Activated effector memory CD4-positive, alpha-beta T cell treated with Interleukin-2 at 50 U/mL for 16 hours (primary cell): ENCODE data around the gene IDH3A.

ENCODE experiments used
- DNase-seq: peaks from one replicate; pipeline ENCODE4 v3.0.0-alpha.2; 2020

Gene IDH3A

GRCh38 chr15:78205337-78205736 lies 56.2 kb downstream of the IDH3A start:
- DNase-seq = no peak

- no peak for DNase-seq
These were observed 56.7 kb downstream of the IDH3A start for GRCh38 chr15:78205856-78206255.

GRCh38 chr15:78206326-78207109 lies 57.4 kb downstream of the IDH3A start:
- no peak for DNase-seq

- no peak for DNase-seq
These were observed 57.9 kb downstream of the IDH3A start for GRCh38 chr15:78207110-78207458.

- no peak for DNase-seq
These were observed 58.6 kb downstream of the IDH3A start for GRCh38 chr15:78207641-78208340.

- no peak for DNase-seq
These were observed 59.2 kb downstream of the IDH3A start for GRCh38 chr15:78208341-78208844.

GRCh38 chr15:78208887-78209645 lies 59.9 kb downstream of the IDH3A start:
- DNase-seq = no peak

GRCh38 chr15:78209646-78210348 lies 60.6 kb downstream of the IDH3A start:
- no peak for DNase-seq

- no peak for DNase-seq
These were observed 61.2 kb downstream of the IDH3A start for GRCh38 chr15:78210349-78210717.

GRCh38 chr15:78211189-78211921 lies 62.2 kb downstream of the IDH3A start:
- DNase-seq = no peak

- DNase-seq = no peak
These were observed 62.8 kb downstream of the IDH3A start for GRCh38 chr15:78212008-78212407.

- DNase-seq = no peak
These were observed 63.6 kb downstream of the IDH3A start for GRCh38 chr15:78212546-78213424.

GRCh38 chr15:78213425-78213750 lies 64.2 kb downstream of the IDH3A start:
- no peak for DNase-seq

- DNase-seq = no peak
These were observed 64.8 kb downstream of the IDH3A start for GRCh38 chr15:78213956-78214355.

- no peak for DNase-seq
These were observed 67.3 kb downstream of the IDH3A start for GRCh38 chr15:78216276-78217104.

GRCh38 chr15:78220713-78221112 lies 71.6 kb downstream of the IDH3A start:
- no peak for DNase-seq
